Measurements from ENCODE around the gene GGNBP2.
"Not testable (repeated sequence)": the region's sequence is repeated elsewhere in the genome, so short reads cannot be mapped to it uniquely, and the experiment has no call there.

GGNBP2 gene

GRCh38 chr17:36597226-36597625, 52.5 kb downstream of the GGNBP2 start:
- H3K9me3 Mint-ChIP-seq, result no peaks in the 10 kb centered on the region
- no peak overlapping the region for H3K27ac Mint-ChIP-seq

GRCh38 chr17:36597866-36598777, 53.4 kb downstream of the GGNBP2 start:
- H3K4me3 Mint-ChIP-seq, result no peak overlapping the region

More at GRCh38 chr17:36597226-36597625, 52.5 kb downstream of the GGNBP2 start:
- peaks cover 24% of the 10 kb centered on the region for H3K4me1 Mint-ChIP-seq
- CTCF ChIA-PET, result no interaction called here
- peaks cover 18% of the 10 kb centered on the region for H3K27me3 Mint-ChIP-seq
- H3K4me3 Mint-ChIP-seq, result no peak overlapping the region
- no peak for DNase-seq
- no peaks in the 10 kb centered on the region for H3K36me3 Mint-ChIP-seq

GRCh38 chr17:36598951-36599401, 54.3 kb downstream of the GGNBP2 start:
- Mint-ChIP-seq H3K36me3 (no peaks in the 10 kb centered on the region), H3K4me1 (peaks cover 21% of the 10 kb centered on the region), H3K27me3 (peaks cover 2% of the 10 kb centered on the region), H3K9me3 (no peaks in the 10 kb centered on the region), H3K27ac (no peak overlapping the region), H3K4me3 (no peak overlapping the region)
- no peak for DNase-seq
- CTCF ChIA-PET, result no interaction called here

More at GRCh38 chr17:36597866-36598777, 53.4 kb downstream of the GGNBP2 start:
- no peak overlapping the region for H3K27ac Mint-ChIP-seq
- no peak for DNase-seq
- no peaks in the 10 kb centered on the region for H3K36me3 Mint-ChIP-seq
- peaks cover 9% of the 10 kb centered on the region for H3K27me3 Mint-ChIP-seq
- no peaks in the 10 kb centered on the region for H3K9me3 Mint-ChIP-seq
- H3K4me1 Mint-ChIP-seq, result peaks cover 21% of the 10 kb centered on the region
- CTCF ChIA-PET, result no interaction called here

- Mint-ChIP-seq H3K27me3 (no peaks in the 10 kb centered on the region), H3K9me3 (no peaks in the 10 kb centered on the region), H3K27ac (peak overlapping the region; percentile 38), H3K4me1 (peaks cover 28% of the 10 kb centered on the region), H3K4me3 (no peak overlapping the region), H3K36me3 (no peaks in the 10 kb centered on the region)
- CTCF ChIA-PET, result interaction anchor here (0.5 kb wide), 1 partner anchor 732 kb away, joined by 3 read pairs; no protein-coding TSS in a partner anchor
- no peak for DNase-seq
Observed at GRCh38 chr17:36599546-36600250, 55.0 kb downstream of the GGNBP2 start.

- CTCF ChIA-PET, result interaction anchor here (1.2 to 4.0 kb wide), 4 partner anchors 8 to 57 kb away, joined by 5 to 23 read pairs (median 6); partner anchors contain the start of gene DHRS11
- peaks cover 32% of the 10 kb centered on the region for H3K4me1 Mint-ChIP-seq
- H3K27me3 Mint-ChIP-seq, result no peaks in the 10 kb centered on the region
- no peak for DNase-seq
- H3K9me3 Mint-ChIP-seq, result no peaks in the 10 kb centered on the region
- H3K4me3 Mint-ChIP-seq, result peak overlapping the region; percentile 86
- no peaks in the 10 kb centered on the region for H3K36me3 Mint-ChIP-seq
- H3K27ac Mint-ChIP-seq, result peak overlapping the region; percentile 92
Observed at GRCh38 chr17:36600465-36600864, 55.7 kb downstream of the GGNBP2 start.

GRCh38 chr17:36600936-36601302, 56.2 kb downstream of the GGNBP2 start:
- CTCF ChIA-PET, result interaction anchor here (1.2 to 4.0 kb wide), 6 partner anchors 8 to 447 kb away, joined by 5 to 23 read pairs (median 6); partner anchors contain the start of gene DHRS11
- Mint-ChIP-seq H3K27me3 (no peaks in the 10 kb centered on the region), H3K4me3 (peak overlapping the region; percentile 86), H3K4me1 (peaks cover 37% of the 10 kb centered on the region), H3K27ac (peak overlapping the region; percentile 92), H3K9me3 (no peaks in the 10 kb centered on the region), H3K36me3 (no peaks in the 10 kb centered on the region)
- no peak for DNase-seq

- no peaks in the 10 kb centered on the region for H3K27me3 Mint-ChIP-seq
- H3K27ac Mint-ChIP-seq, result peak within 1 kb of the TSS; percentile 92
- CTCF ChIA-PET, result interaction anchor here (0.9 to 4.0 kb wide), 14 partner anchors 9 to 638 kb away, joined by 3 to 27 read pairs (median 5); partner anchors contain the start of gene DHRS11
- no peaks in the 10 kb centered on the region for H3K9me3 Mint-ChIP-seq
- H3K4me3 Mint-ChIP-seq, result peak within 1 kb of the TSS; percentile 86
- peak; percentile 94 for DNase-seq
- H3K4me1 Mint-ChIP-seq, result peaks cover 39% of the 10 kb centered on the region
- H3K36me3 Mint-ChIP-seq, result no peaks in the 10 kb centered on the region
Observed at GRCh38 chr17:36601303-36602029, 56.7 kb downstream of the GGNBP2 start, which contains the start of gene MRM1. TSS of gene MRM1 (plus strand) at chr17:36601583. CDS start at chr17:36601811, 228 bp downstream.

GRCh38 chr17:36602030-36602748, 57.5 kb downstream of the GGNBP2 start:
- CTCF ChIA-PET, result interaction anchor here (0.5 to 4.0 kb wide), 26 partner anchors 9 to 896 kb away, joined by 3 to 27 read pairs (median 4); partner anchors contain the start of gene DHRS11
- no peaks in the 10 kb centered on the region for H3K36me3 Mint-ChIP-seq
- H3K4me1 Mint-ChIP-seq, result peaks cover 39% of the 10 kb centered on the region
- H3K9me3 Mint-ChIP-seq, result no peaks in the 10 kb centered on the region
- H3K27me3 Mint-ChIP-seq, result no peaks in the 10 kb centered on the region
- DNase-seq, result peak; percentile 26
- peak overlapping the region; percentile 92 for H3K27ac Mint-ChIP-seq
- peak overlapping the region; percentile 86 for H3K4me3 Mint-ChIP-seq

GRCh38 chr17:36602924-36603384, 58.2 kb downstream of the GGNBP2 start:
- Mint-ChIP-seq H3K27me3 (no peaks in the 10 kb centered on the region), H3K27ac (peak overlapping the region; percentile 81), H3K9me3 (no peaks in the 10 kb centered on the region), H3K36me3 (peaks cover 1% of the 10 kb centered on the region), H3K4me3 (peak overlapping the region; percentile 86), H3K4me1 (peaks cover 41% of the 10 kb centered on the region)
- peak; percentile 80 for DNase-seq
- CTCF ChIA-PET, result interaction anchor here (0.5 to 4.0 kb wide), 22 partner anchors 8 to 771 kb away, joined by 3 to 27 read pairs (median 4); partner anchors contain the start of gene DHRS11

- not testable (repeated sequence) for H3K27me3 Mint-ChIP-seq, H3K4me3 Mint-ChIP-seq, DNase-seq, H3K36me3 Mint-ChIP-seq, H3K27ac Mint-ChIP-seq, H3K9me3 Mint-ChIP-seq
- CTCF ChIA-PET, result interaction anchor here (0.7 kb wide), 1 partner anchor 49 kb away, joined by 4 read pairs; no protein-coding TSS in a partner anchor
- peaks cover 53% of the 10 kb centered on the region for H3K4me1 Mint-ChIP-seq
Observed at GRCh38 chr17:36605028-36605427, 60.3 kb downstream of the GGNBP2 start.

GRCh38 chr17:36608280-36608679, 63.6 kb downstream of the GGNBP2 start:
- no peak overlapping the region for H3K27ac Mint-ChIP-seq
- H3K9me3 Mint-ChIP-seq, result no peaks in the 10 kb centered on the region
- peaks cover 2% of the 10 kb centered on the region for H3K36me3 Mint-ChIP-seq
- H3K4me1 Mint-ChIP-seq, result peaks cover 35% of the 10 kb centered on the region
- CTCF ChIA-PET, result interaction anchor here (0.6 kb wide), 1 partner anchor 315 kb away, joined by 3 read pairs; no protein-coding TSS in a partner anchor
- no peak for DNase-seq
- peaks cover under 1% of the 10 kb centered on the region for H3K27me3 Mint-ChIP-seq
- no peak overlapping the region for H3K4me3 Mint-ChIP-seq

- Mint-ChIP-seq H3K27ac (no peak overlapping the region), H3K9me3 (no peaks in the 10 kb centered on the region), H3K36me3 (peaks cover 2% of the 10 kb centered on the region), H3K4me1 (peaks cover 33% of the 10 kb centered on the region), H3K4me3 (no peak overlapping the region), H3K27me3 (peaks cover 4% of the 10 kb centered on the region)
- CTCF ChIA-PET, result interaction anchor here (0.6 kb wide), 1 partner anchor 314 kb away, joined by 3 read pairs; no protein-coding TSS in a partner anchor
- peak; percentile 37 for DNase-seq
Observed at GRCh38 chr17:36608794-36609497, 64.2 kb downstream of the GGNBP2 start.
